GM12864 (cell line): ENCODE measurements around the gene FRMD4B.

Experiments used
- DNase-seq: peaks from one replicate; pipeline ENCODE4 v3.0.0-alpha.2; 2011; ENCODE audit warnings: low read depth
- H3K4me3 ChIP-seq: 2 replicates; pipeline ENCODE4 v1.5.1; 2011; ENCODE audit warnings: mild to moderate bottlenecking, low read depth, low read length, control low read depth
- TF ChIP-seq, protein P1 (sequence below): IDR thresholded peaks from 2 replicates; pipeline ENCODE4 v1.5.1; 2011; ENCODE audit warnings: low read depth, mild to moderate bottlenecking, moderate library complexity, low read length, control low read depth, inconsistent platforms; ENCODE audit errors: missing control alignments

The FRMD4B gene

GRCh38 chr3:69354948-69355347 is 30.9 kb downstream of the FRMD4B start:
- no peak for DNase-seq
- H3K4me3 ChIP-seq = no peak overlapping the region
- TF ChIP-seq, protein P1, sequence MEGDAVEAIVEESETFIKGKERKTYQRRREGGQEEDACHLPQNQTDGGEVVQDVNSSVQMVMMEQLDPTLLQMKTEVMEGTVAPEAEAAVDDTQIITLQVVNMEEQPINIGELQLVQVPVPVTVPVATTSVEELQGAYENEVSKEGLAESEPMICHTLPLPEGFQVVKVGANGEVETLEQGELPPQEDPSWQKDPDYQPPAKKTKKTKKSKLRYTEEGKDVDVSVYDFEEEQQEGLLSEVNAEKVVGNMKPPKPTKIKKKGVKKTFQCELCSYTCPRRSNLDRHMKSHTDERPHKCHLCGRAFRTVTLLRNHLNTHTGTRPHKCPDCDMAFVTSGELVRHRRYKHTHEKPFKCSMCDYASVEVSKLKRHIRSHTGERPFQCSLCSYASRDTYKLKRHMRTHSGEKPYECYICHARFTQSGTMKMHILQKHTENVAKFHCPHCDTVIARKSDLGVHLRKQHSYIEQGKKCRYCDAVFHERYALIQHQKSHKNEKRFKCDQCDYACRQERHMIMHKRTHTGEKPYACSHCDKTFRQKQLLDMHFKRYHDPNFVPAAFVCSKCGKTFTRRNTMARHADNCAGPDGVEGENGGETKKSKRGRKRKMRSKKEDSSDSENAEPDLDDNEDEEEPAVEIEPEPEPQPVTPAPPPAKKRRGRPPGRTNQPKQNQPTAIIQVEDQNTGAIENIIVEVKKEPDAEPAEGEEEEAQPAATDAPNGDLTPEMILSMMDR = no peak

DNA sequence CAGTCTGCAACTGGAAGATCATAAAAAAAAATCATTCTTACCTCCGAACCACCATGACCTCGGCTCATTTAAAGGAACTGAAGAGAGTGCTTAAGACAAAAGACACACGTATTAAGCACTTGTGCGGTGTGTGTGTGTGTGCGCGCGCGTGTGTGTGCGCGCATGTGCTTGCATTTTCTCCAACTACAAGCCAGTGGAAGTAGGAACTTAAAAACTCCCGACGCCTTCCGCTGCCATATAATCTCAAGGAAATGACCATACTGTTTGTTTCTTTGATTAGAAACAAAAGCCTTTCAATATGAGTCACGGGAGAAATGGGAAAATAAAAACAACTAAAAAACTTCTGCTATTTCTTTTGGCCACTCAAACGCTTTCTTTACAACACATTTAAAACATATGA is 32.4 kb downstream of the FRMD4B start:
- TF ChIP-seq, protein P1 = no peak
- no peak overlapping the region for H3K4me3 ChIP-seq
- no peak for DNase-seq

- no peak for DNase-seq
- H3K4me3 ChIP-seq = no peak overlapping the region
- TF ChIP-seq, protein P1 = no peak
Observed at GRCh38 chr3:69353088-69353478, 32.8 kb downstream of the FRMD4B start.

DNA sequence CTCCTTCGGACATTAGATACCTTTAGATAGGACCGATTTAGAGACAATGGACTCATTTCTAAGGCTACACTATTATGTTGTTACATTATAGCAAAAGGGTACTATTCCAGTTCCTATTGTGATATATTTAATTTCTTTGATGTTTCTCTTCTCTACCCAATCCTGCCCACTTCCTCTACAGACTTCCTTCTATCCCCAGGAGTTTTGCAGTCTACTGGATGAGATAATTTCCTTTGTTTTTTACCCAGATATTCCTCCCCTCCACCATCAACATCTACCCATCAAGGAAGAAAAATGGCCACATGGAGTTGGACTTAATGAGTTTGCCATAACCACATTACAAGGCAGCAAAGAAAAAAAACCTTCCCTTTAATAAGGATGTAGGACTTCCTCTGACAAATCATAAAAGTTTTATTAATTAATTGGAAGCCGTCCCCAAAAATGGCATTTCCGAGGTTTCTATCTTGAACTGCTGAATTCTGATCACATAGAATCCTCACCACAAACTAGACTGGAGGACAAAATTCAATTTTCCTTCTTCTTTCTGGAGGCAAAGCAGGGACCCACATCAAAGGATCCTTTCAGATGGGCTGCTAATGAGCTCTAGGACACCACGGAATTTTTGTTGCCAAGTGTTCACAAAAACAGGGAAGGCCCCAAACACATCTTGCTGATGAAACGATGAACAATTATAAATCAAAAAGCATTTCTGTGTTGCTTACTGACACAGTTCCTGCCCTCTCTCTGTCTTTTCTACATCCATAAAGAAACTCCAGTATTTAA is 33.4 kb downstream of the FRMD4B start:
- H3K4me3 ChIP-seq = no peak overlapping the region
- no peak for DNase-seq
- TF ChIP-seq, protein P1 = no peak

DNA sequence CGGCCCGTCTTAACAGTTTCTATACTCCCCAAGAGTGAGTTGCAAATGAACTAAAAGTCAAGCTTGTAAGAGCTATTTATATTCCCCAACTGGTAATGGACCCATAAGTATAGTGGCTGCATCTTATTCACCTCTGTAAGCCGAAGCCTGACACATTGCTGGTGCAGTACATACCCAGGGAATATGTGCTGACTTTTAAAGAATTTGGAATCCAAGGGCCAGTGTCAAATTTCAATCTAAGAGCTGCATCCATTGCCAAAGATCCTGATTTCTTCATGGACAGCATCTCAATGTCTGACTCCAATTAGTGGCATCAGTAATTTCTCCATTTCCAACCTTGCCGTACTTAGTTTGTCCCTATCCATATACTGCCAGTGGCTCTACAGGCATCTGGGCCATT is 42.0 kb downstream of the FRMD4B start:
- no peak for DNase-seq
- H3K4me3 ChIP-seq = no peak overlapping the region
- TF ChIP-seq, protein P1 = no peak

DNA sequence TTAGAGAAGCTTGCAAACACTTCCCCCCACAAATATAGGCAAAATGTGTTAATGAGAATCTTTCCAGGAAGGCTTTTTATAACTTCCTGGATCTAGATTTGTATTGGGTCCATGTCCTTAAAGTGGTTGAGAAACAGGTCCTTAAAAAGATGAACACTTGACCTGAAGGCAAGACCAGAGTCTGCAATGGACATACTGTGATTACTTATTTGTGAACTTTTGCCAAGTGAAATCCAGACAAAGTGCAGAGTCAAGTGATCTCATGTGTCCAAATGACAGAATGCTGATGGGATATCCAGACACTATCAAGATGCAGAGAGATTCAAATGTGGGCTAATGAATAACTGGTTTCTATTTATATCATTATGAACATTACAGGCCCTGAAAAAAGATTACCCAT is 43.8 kb downstream of the FRMD4B start:
- DNase-seq = no peak
- TF ChIP-seq, protein P1 = no peak
- no peak overlapping the region for H3K4me3 ChIP-seq

DNA sequence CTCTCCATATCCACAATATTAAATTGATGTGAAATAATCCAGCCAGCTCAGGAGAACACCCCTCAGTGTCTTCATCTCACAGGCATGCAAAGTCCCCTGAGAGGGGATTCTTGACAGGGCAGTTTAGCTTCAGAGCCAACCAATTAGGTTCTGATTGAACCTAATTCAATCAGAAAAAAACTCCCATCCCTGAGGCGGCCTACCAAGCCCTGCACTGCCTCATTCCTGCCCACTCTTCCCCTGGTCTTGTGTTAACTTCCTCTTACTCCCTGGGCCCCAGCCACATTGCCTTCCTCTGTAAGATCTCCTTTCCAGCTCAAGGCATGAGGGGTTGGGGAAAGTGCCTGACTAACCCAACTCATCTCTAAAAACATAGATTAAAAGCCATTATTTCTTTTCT is 46.1 kb downstream of the FRMD4B start:
- TF ChIP-seq, protein P1 = no peak
- H3K4me3 ChIP-seq = no peak overlapping the region
- DNase-seq = no peak
